Mesodermal cell (in vitro differentiated cells): ENCODE data around the gene NAIF1. TPM values are rescaled to one million over a fixed set of nuclear protein-coding genes. Genes with fewer than 3 reads are reported as not detected.
"Not testable (repeated sequence)": the region's sequence is repeated elsewhere in the genome, so short reads cannot be mapped to it uniquely, and the experiment has no call there.

Experiments
- H3K27ac ChIP-seq: 2 replicates; pipeline ENCODE4 v1.7.0; 2013; ENCODE audit warnings: mild to moderate bottlenecking, low read depth, low read length, moderate library complexity; ENCODE audit not compliant: severe bottlenecking
- H3K36me3 ChIP-seq: 2 replicates; pipeline ENCODE4 v1.7.1; 2013; ENCODE audit warnings: mild to moderate bottlenecking, low read length, moderate library complexity; ENCODE audit not compliant: control insufficient read depth, insufficient read depth
- H3K4me1 ChIP-seq: one replicate; pipeline ENCODE4 v1.7.1; 2013; ENCODE audit warnings: mild to moderate bottlenecking, low read length; ENCODE audit not compliant: insufficient read depth, control insufficient read depth, poor library complexity, severe bottlenecking
- H3K4me3 ChIP-seq: 2 replicates; pipeline ENCODE4 v1.7.0; 2013; ENCODE audit warnings: low read length, control low read depth, mild to moderate bottlenecking; ENCODE audit not compliant: insufficient read depth, poor library complexity, severe bottlenecking; ENCODE audit errors: extremely low read depth
- H3K9me3 ChIP-seq: 2 replicates; pipeline ENCODE4 v1.7.1; 2013; ENCODE audit warnings: mild to moderate bottlenecking, low read length, moderate library complexity; ENCODE audit not compliant: control insufficient read depth
- WGBS, 2 experiments: methylation state at CpG; one replicate each; pipeline ENCODE4 v1.1.5; 2013; ENCODE audit warnings: missing lambda C conversion rate in 2 of 2; ENCODE audit not compliant: insufficient coverage in 2 of 2; 5-methylcytosine and 5-hydroxymethylcytosine counted together
- polyA plus RNA-seq, 2 experiments: library from polyadenylated mRNA; stranded (reverse); fragments of 50-300 nt; gene quantifications; one replicate each; pipeline ENCODE4 v1.2.3, GENCODE V29; 2013

Gene NAIF1, protein sequence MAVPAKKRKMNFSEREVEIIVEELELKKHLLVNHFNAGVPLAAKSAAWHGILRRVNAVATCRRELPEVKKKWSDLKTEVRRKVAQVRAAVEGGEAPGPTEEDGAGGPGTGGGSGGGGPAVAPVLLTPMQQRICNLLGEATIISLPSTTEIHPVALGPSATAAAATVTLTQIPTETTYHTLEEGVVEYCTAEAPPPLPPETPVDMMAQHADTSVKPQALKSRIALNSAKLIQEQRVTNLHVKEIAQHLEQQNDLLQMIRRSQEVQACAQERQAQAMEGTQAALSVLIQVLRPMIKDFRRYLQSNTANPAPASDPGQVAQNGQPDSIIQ
- polyA plus RNA-seq (2013, experiment 1 of 2): 7.5 TPM
- polyA plus RNA-seq (2013, experiment 2 of 2): 8.9 TPM

DNA sequence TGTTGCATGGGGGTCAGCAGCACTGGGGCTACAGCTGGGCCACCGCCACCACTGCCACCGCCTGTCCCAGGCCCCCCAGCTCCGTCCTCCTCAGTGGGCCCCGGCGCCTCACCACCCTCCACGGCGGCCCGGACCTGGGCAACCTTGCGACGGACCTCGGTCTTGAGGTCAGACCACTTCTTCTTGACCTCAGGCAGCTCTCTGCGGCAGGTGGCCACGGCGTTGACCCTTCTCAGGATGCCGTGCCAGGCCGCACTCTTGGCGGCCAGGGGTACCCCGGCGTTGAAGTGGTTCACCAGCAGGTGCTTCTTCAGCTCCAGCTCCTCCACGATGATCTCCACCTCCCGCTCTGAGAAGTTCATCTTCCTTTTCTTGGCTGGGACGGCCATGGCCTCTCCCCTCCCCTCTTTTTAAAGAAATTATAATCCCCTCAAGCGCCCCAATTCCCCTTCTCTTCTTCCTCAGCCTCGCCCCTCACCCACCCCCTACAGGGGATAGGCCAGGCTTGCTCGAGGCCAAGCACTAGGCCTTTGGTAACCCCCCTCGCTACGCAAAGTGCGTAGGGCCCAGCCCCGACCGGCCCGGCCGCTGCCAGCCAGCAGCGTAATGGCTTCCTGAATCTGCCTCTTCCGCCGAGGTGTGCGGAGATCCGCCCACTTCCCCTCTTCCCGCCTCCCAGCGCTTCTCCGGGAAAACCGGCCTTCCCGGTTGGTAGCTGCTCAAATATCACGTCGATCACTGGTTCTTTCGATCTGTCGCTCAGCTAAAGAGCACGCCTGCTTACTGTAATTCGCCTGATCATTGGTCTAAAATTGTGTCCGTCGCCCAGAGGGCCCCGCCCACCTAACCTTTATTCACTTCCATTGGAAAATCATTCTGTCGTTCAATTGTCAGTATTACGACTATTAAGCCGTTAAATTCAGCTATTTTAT lies at the start of gene NAIF1:
TSS of gene NAIF1 (minus strand) at position 608 of the 932 bp plus-strand sequence. CDS start at position 389, 219 bp downstream.
- WGBS, 2 experiments: 41 to 43% methylated on average over 49 to 51 of the region's 54 CpGs
- H3K9me3 ChIP-seq: no peaks in the 10 kb centered on the region
- peaks cover 6% of the 10 kb centered on the region for H3K4me1 ChIP-seq
- H3K36me3 ChIP-seq: peaks cover 6% of the 10 kb centered on the region
- H3K4me3 ChIP-seq: peak within 1 kb of the TSS; percentile 87
- peak within 1 kb of the TSS; percentile 100 for H3K27ac ChIP-seq

DNA sequence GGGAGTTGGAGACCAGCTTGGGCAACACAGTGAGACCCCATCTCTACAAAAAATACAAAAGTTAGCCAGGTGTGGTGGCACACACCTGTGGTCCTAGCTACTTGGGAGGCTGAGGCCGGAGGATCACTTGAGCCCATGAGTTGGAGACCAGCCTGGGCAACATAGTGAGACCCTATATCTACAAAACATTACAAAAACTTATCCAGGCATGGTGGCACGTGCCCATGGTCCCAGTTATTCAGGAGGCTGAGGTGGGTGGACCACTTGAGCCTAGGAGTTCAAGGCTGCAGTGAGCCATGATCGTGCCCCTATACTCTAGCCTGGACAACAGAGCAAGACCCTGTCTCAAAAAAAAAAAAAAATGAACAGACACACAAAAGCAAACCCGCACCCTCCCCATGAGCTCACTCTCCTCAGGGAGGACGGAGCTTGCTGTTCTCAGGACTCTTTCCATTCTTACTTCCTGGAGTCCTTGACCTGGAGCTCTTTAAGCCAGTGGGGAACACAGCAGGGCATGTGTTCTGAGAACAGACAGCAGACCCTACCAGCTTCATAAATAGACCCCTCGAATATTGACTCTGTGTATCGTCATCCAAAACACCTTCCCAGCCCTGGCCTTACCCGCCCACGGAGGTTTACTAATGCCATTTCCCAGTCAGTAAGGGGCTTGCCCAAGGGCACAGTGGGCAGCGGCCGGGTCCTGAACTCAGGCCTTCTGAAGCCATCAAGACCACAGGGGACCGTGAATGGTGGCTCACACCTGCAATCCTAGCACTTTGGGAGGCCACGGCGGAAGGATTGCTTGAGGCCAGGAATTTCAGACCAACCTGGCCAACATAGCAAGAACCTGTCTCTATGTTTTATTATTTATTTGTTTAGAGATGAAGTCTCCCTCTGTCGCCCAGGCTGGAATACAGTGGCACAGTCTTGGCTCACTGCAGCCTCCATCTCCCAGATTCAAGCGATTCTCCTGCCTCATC lies 49.3 kb upstream of the NAIF1 start:
- H3K4me3 ChIP-seq: no peak overlapping the region
- WGBS, 2 experiments: 97 to 99% methylated on average over 12 of the region's 16 CpGs
- no peak overlapping the region for H3K27ac ChIP-seq

GRCh38 chr9:128115187-128116103 lies 48.3 kb upstream of the NAIF1 start:
- WGBS, 2 experiments: 92% methylated on average over 22 of the region's 26 CpGs
- H3K27ac ChIP-seq: no peak overlapping the region
- peaks cover 15% of the 10 kb centered on the region for H3K36me3 ChIP-seq
- H3K4me1 ChIP-seq: peaks cover 3% of the 10 kb centered on the region
- no peaks in the 10 kb centered on the region for H3K9me3 ChIP-seq
- H3K4me3 ChIP-seq: no peak overlapping the region

More for the DNA sequence above, 49.3 kb upstream of the NAIF1 start:
- Histone ChIP-seq H3K4me1 (peaks cover 3% of the 10 kb centered on the region), H3K36me3 (peaks cover 19% of the 10 kb centered on the region), H3K9me3 (no peaks in the 10 kb centered on the region)

GRCh38 chr9:128114326-128115186 lies 47.4 kb upstream of the NAIF1 start:
- Histone ChIP-seq H3K27ac (no peak overlapping the region), H3K9me3 (no peaks in the 10 kb centered on the region), H3K4me3 (no peak overlapping the region), H3K4me1 (peaks cover 3% of the 10 kb centered on the region), H3K36me3 (peaks cover 17% of the 10 kb centered on the region)
- WGBS, 2 experiments: 92 to 93% methylated on average over 19 to 28 of the region's 29 CpGs

DNA sequence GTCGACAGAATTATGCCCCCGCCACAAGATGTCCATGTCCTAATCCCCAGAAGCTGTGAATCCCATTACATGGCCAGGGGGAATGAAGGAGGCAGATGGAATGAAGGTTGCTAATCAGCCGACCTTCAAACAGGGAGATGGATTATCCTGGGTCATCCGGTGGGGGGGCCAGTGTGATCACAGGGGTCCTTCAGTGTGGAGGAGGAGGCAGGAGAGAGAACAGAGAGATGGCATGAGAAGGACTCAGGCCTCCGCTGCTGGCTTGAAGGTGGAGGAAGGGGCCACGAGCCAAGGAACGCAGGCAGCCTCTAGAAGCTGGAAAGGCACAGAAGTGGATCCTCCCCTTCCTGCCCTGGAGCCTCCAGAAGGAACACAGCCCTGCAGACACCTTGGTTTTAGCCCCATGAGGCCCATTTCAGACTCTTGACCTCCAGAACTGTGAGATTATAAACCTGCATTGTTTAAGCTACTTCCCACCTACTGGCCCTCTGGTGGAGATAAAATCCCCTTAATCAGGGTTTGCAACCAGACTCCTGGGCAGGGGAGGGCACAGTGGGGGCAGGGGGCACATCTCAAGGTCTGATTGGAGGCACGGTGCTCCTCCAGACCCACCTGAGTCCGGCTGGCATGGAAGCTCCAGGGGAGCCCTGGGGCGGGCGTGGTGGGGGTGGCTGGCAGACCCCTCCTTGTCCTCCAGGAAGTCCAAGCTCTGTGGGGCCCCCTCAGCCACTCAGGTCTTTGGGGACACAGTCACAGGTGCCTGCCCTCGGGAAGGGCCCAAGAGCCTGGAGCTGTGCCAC lies 46.6 kb upstream of the NAIF1 start:
- WGBS, 2 experiments: 95 to 99% methylated on average over 10 to 12 of the region's 12 CpGs
- Histone ChIP-seq H3K4me1 (peaks cover 3% of the 10 kb centered on the region), H3K27ac (no peak overlapping the region)

GRCh38 chr9:128111726-128112125 lies 44.6 kb upstream of the NAIF1 start:
- H3K4me1 ChIP-seq, H3K4me3 ChIP-seq, H3K9me3 ChIP-seq, H3K27ac ChIP-seq: not testable (repeated sequence)
- 89 to 91% methylated on average over 8 of the region's 12 CpGs for WGBS, 2 experiments
- peaks cover 44% of the 10 kb centered on the region for H3K36me3 ChIP-seq

More for the DNA sequence above, 46.6 kb upstream of the NAIF1 start:
- no peak overlapping the region for H3K4me3 ChIP-seq
- H3K36me3 ChIP-seq: peaks cover 25% of the 10 kb centered on the region
- H3K9me3 ChIP-seq: no peaks in the 10 kb centered on the region

GRCh38 chr9:128109050-128109709 lies 42.1 kb upstream of the NAIF1 start:
- Histone ChIP-seq H3K9me3 (no peaks in the 10 kb centered on the region), H3K36me3 (peaks cover 58% of the 10 kb centered on the region), H3K4me3 (no peak overlapping the region), H3K27ac (no peak overlapping the region), H3K4me1 (peaks cover 2% of the 10 kb centered on the region)
- WGBS, 2 experiments: 83 to 92% methylated on average over 11 to 17 of the region's 20 CpGs
